ENCODE results near the gene KCNQ1.

- TF ChIP-seq, protein P1, sequence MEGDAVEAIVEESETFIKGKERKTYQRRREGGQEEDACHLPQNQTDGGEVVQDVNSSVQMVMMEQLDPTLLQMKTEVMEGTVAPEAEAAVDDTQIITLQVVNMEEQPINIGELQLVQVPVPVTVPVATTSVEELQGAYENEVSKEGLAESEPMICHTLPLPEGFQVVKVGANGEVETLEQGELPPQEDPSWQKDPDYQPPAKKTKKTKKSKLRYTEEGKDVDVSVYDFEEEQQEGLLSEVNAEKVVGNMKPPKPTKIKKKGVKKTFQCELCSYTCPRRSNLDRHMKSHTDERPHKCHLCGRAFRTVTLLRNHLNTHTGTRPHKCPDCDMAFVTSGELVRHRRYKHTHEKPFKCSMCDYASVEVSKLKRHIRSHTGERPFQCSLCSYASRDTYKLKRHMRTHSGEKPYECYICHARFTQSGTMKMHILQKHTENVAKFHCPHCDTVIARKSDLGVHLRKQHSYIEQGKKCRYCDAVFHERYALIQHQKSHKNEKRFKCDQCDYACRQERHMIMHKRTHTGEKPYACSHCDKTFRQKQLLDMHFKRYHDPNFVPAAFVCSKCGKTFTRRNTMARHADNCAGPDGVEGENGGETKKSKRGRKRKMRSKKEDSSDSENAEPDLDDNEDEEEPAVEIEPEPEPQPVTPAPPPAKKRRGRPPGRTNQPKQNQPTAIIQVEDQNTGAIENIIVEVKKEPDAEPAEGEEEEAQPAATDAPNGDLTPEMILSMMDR (IDR thresholded peaks at IDR 0.05 in 2 of 3, conservative IDR thresholded peaks at IDR 0.05 in 1 of 3; ENCODE audit: insufficient read depth in 2 of 3, low read depth in 1 of 3, low read length in 3 of 3) = no peak
- TF ChIP-seq IRF2 (CRISPR knock-in tag; IDR thresholded peaks at IDR 0.05) (no peak), ZNF644 (tag; IDR thresholded peaks at IDR 0.05; ENCODE audit: low read depth) (no peak), ZNF121 (CRISPR knock-in tag; conservative IDR thresholded peaks at IDR 0.05) (no peak), SIX5 (IDR thresholded peaks at IDR 0.05; ENCODE audit: borderline replicate concordance in 1 of 2, insufficient read depth in 1 of 2, low read depth in 1 of 2, low read length in 2 of 2) (no peak), DNMT1 (IDR thresholded peaks at IDR 0.05) (no peak)
Measured at GRCh38 chr11:2571598-2572281, 126.9 kb downstream of the KCNQ1 start.
